Loucy (cell line): ENCODE data around the gene SH3RF1.

Experiments used
- H2AFZ ChIP-seq: fragments of 200-600 bp; sonication (generic); 2 replicates; pipeline ENCODE4 v1.6.0; 2016; ENCODE audit warnings: antibody characterized with exemption, mild to moderate bottlenecking, low read length, moderate library complexity
- H3F3A ChIP-seq: fragments of 200-600 bp; 2 replicates; pipeline ENCODE4 v1.6.0; 2016; ENCODE audit warnings: antibody characterized with exemption, low read depth, mild to moderate bottlenecking
- H3K27me3 ChIP-seq: fragments of 200-600 bp; sonication (generic); 2 replicates; pipeline ENCODE4 v1.6.1; 2014; ENCODE audit warnings: low read length, mild to moderate bottlenecking; ENCODE audit not compliant: insufficient read depth, poor library complexity, severe bottlenecking
- H3K36me3 ChIP-seq: fragments of 200-600 bp; sonication (generic); 2 replicates; pipeline ENCODE4 v1.6.1; 2016; ENCODE audit warnings: low read length; ENCODE audit not compliant: insufficient read depth
- H3K4me1 ChIP-seq: fragments of 200-600 bp; sonication (generic); 2 replicates; pipeline ENCODE4 v1.5.1; 2014; ENCODE audit warnings: low read length, mild to moderate bottlenecking; ENCODE audit not compliant: insufficient read depth, poor library complexity, severe bottlenecking
- H3K4me2 ChIP-seq: fragments of 200-600 bp; sonication (generic); 2 replicates; pipeline ENCODE4 v1.6.0; 2014; ENCODE audit warnings: antibody characterized with exemption, low read length, low read depth, mild to moderate bottlenecking; ENCODE audit not compliant: poor library complexity, severe bottlenecking
- H3K4me3 ChIP-seq: fragments of 200-600 bp; sonication (generic); 2 replicates; pipeline ENCODE4 v1.5.1; 2014; ENCODE audit warnings: low read length, mild to moderate bottlenecking, mixed read lengths; ENCODE audit not compliant: poor library complexity, severe bottlenecking
- H3K79me2 ChIP-seq: fragments of 200-600 bp; sonication (generic); 2 replicates; pipeline ENCODE4 v1.6.1; 2014; ENCODE audit warnings: low read length; ENCODE audit not compliant: insufficient read depth
- H3K9ac ChIP-seq: fragments of 200-600 bp; sonication (generic); 2 replicates; pipeline ENCODE4 v1.6.0; 2014; ENCODE audit warnings: mild to moderate bottlenecking, low read depth, low read length, moderate library complexity; ENCODE audit not compliant: poor library complexity, severe bottlenecking
- H3K9me2 ChIP-seq: fragments of 200-600 bp; sonication (generic); replicated peaks from 2 replicates; pipeline ENCODE4 v1.6.1; 2016; ENCODE audit warnings: low read depth, low read length, mixed read lengths
- H3K9me3 ChIP-seq: fragments of 200-600 bp; sonication (generic); 2 replicates; pipeline ENCODE4 v1.6.1; 2014; ENCODE audit warnings: mild to moderate bottlenecking, antibody characterized with exemption, low read length, low read depth; ENCODE audit not compliant: insufficient read depth
- H4K20me1 ChIP-seq: fragments of 200-600 bp; sonication (generic); 2 replicates; pipeline ENCODE4 v1.6.0; 2014; ENCODE audit warnings: antibody characterized with exemption, low read length, mild to moderate bottlenecking; ENCODE audit not compliant: insufficient read depth, poor library complexity, severe bottlenecking
- CTCF ChIP-seq: fragments of 200-600 bp; sonication (generic); conservative IDR thresholded peaks from 2 replicates; pipeline ENCODE4 v1.5.1; 2014; ENCODE audit warnings: mild to moderate bottlenecking, antibody characterized with exemption, low read length
- EZH2phosphoT487 ChIP-seq: fragments of 200-600 bp; IDR thresholded peaks from 2 replicates; pipeline ENCODE4 v1.6.1; 2018; ENCODE audit warnings: antibody characterized with exemption, mild to moderate bottlenecking, moderate library complexity, borderline replicate concordance

Gene SH3RF1

GRCh38 chr4:169156392-169156791 is 114.4 kb downstream of the SH3RF1 start:
- H3K9me3 ChIP-seq, result no peaks in the 10 kb centered on the region
- H3F3A ChIP-seq, result no peaks in the 10 kb centered on the region
- H3K79me2 ChIP-seq, result no peaks in the 10 kb centered on the region
- no peaks in the 10 kb centered on the region for H4K20me1 ChIP-seq
- H3K9ac ChIP-seq, result no peak overlapping the region
- TF ChIP-seq CTCF, result no peak
- no peak for TF ChIP-seq EZH2phosphoT487
- peaks cover 4% of the 10 kb centered on the region; the same call in 1 of the 2 replicates for H3K36me3 ChIP-seq
- no peaks in the 10 kb centered on the region for H3K4me1 ChIP-seq
- H3K27me3 ChIP-seq, result no peaks in the 10 kb centered on the region
- H3K9me2 ChIP-seq, result no peaks in the 10 kb centered on the region
- H3K4me2 ChIP-seq, result no peak overlapping the region
- no peak overlapping the region for H3K4me3 ChIP-seq
- no peak overlapping the region for H2AFZ ChIP-seq

GRCh38 chr4:169154121-169154520 is 116.6 kb downstream of the SH3RF1 start:
- H3K79me2 ChIP-seq, result no peaks in the 10 kb centered on the region
- no peak overlapping the region for H3K9ac ChIP-seq
- no peaks in the 10 kb centered on the region for H3K27me3 ChIP-seq
- no peak for TF ChIP-seq CTCF
- no peak for TF ChIP-seq EZH2phosphoT487
- H3K4me1 ChIP-seq, result no peaks in the 10 kb centered on the region
- H4K20me1 ChIP-seq, result no peaks in the 10 kb centered on the region
- H3K9me2 ChIP-seq, result no peaks in the 10 kb centered on the region
- peaks cover 4% of the 10 kb centered on the region; the same call in 1 of the 2 replicates for H3K36me3 ChIP-seq
- H3K4me3 ChIP-seq, result no peak overlapping the region
- H2AFZ ChIP-seq, result no peak overlapping the region
- no peaks in the 10 kb centered on the region for H3F3A ChIP-seq
- no peak overlapping the region for H3K4me2 ChIP-seq
- H3K9me3 ChIP-seq, result no peaks in the 10 kb centered on the region

- no peak overlapping the region for H3K9ac ChIP-seq
- H4K20me1 ChIP-seq, result no peaks in the 10 kb centered on the region
- H3K9me2 ChIP-seq, result no peaks in the 10 kb centered on the region
- H3K4me2 ChIP-seq, result no peak overlapping the region
- peaks cover 4% of the 10 kb centered on the region; the same call in 1 of the 2 replicates for H3K36me3 ChIP-seq
- H3K4me3 ChIP-seq, result no peak overlapping the region
- H3F3A ChIP-seq, result no peaks in the 10 kb centered on the region
- no peak overlapping the region for H2AFZ ChIP-seq
- H3K9me3 ChIP-seq, result no peaks in the 10 kb centered on the region
- H3K79me2 ChIP-seq, result no peaks in the 10 kb centered on the region
- TF ChIP-seq EZH2phosphoT487 (no peak), CTCF (no peak)
- H3K4me1 ChIP-seq, result no peaks in the 10 kb centered on the region
- no peaks in the 10 kb centered on the region for H3K27me3 ChIP-seq
These were observed 117.2 kb downstream of the SH3RF1 start for GRCh38 chr4:169153481-169154087.
